GM18507 (cell line): Measurements from ENCODE around the gene SDCBP2.

Experiments
- DNase-seq: peaks from one replicate; pipeline ENCODE4 v3.0.0; 2011; ENCODE audit warnings: low read depth; ENCODE audit not compliant: insufficient read length; ENCODE audit errors: extremely low spot score
- FAIRE-seq: peaks from 2 replicates; lab custom pipeline; 2011; peaks lifted over from hg19 to GRCh38; lab: Jason Lieb, UNC

Gene SDCBP2

GRCh38 chr20:1332749-1333300, 3.9 kb upstream of the SDCBP2 start:
- DNase-seq, result no peak
- FAIRE-seq, result no peak

- DNase-seq (no peak), FAIRE-seq (no peak)
Observed at GRCh38 chr20:1331801-1332453, 3.0 kb upstream of the SDCBP2 start.

GRCh38 chr20:1331101-1331500, 2.2 kb upstream of the SDCBP2 start:
- DNase-seq (no peak), FAIRE-seq (no peak)

- DNase-seq (no peak), FAIRE-seq (peak; percentile 69)
Observed at GRCh38 chr20:1330075-1330830, 1.3 kb upstream of the SDCBP2 start.

- FAIRE-seq, result no peak
- no peak for DNase-seq
Observed at GRCh38 chr20:1327827-1328679, 886 bp downstream of the SDCBP2 start.

GRCh38 chr20:1327241-1327653, 1.7 kb downstream of the SDCBP2 start:
- no peak for FAIRE-seq
- no peak for DNase-seq

- DNase-seq (no peak), FAIRE-seq (no peak)
Observed at GRCh38 chr20:1326031-1326930, 2.7 kb downstream of the SDCBP2 start.

GRCh38 chr20:1325173-1326030, 3.5 kb downstream of the SDCBP2 start:
- peak; percentile 99 for FAIRE-seq

GRCh38 chr20:1324598-1325172, 4.3 kb downstream of the SDCBP2 start:
- no peak for DNase-seq
- no peak for FAIRE-seq

More at GRCh38 chr20:1325173-1326030, 3.5 kb downstream of the SDCBP2 start:
- peak; percentile 98 for DNase-seq

- no peak for FAIRE-seq
Observed at GRCh38 chr20:1323830-1324597, 4.9 kb downstream of the SDCBP2 start.

GRCh38 chr20:1323256-1323655, 5.7 kb downstream of the SDCBP2 start:
- no peak for FAIRE-seq
- DNase-seq, result no peak

More at GRCh38 chr20:1323830-1324597, 4.9 kb downstream of the SDCBP2 start:
- no peak for DNase-seq

GRCh38 chr20:1322511-1323245, 6.3 kb downstream of the SDCBP2 start:
- FAIRE-seq (no peak), DNase-seq (no peak)

- DNase-seq (no peak), FAIRE-seq (no peak)
Observed at GRCh38 chr20:1321654-1321939, 7.3 kb downstream of the SDCBP2 start.

GRCh38 chr20:1320902-1321653, 7.9 kb downstream of the SDCBP2 start:
- DNase-seq (no peak), FAIRE-seq (no peak)

- FAIRE-seq (no peak), DNase-seq (no peak)
Observed at GRCh38 chr20:1320016-1320415, 8.9 kb downstream of the SDCBP2 start.

GRCh38 chr20:1319462-1319861, 9.5 kb downstream of the SDCBP2 start:
- no peak for FAIRE-seq

More at GRCh38 chr20:1319462-1319861, 9.5 kb downstream of the SDCBP2 start:
- no peak for DNase-seq
